G401 (cell line): ENCODE measurements around the gene PTPN6. TPM values are rescaled to one million over a fixed set of nuclear protein-coding genes. Genes with fewer than 3 reads are reported as not detected.

Source experiments
- DNase-seq: peaks from one replicate; pipeline ENCODE4 v3.0.0-alpha.2; 2015; ENCODE audit warnings: low spot score
- in situ Hi-C: cut with HindIII; loops from 2 replicates; pipeline ENCODE4 v1.10.0; 2016; ENCODE audit warnings: low sequenced_read_pairs, mixed read lengths
- total RNA-seq: library from RNA; depleted of rRNA; stranded (reverse); fragments of >200 nt; shearing (Covaris generic); gene quantifications from 2 replicates; pipeline ENCODE4 v1.2.3, GENCODE V29; 2014

PTPN6 gene
- total RNA-seq, 1 experiment from 2014 or later = 12.1 TPM

DNA sequence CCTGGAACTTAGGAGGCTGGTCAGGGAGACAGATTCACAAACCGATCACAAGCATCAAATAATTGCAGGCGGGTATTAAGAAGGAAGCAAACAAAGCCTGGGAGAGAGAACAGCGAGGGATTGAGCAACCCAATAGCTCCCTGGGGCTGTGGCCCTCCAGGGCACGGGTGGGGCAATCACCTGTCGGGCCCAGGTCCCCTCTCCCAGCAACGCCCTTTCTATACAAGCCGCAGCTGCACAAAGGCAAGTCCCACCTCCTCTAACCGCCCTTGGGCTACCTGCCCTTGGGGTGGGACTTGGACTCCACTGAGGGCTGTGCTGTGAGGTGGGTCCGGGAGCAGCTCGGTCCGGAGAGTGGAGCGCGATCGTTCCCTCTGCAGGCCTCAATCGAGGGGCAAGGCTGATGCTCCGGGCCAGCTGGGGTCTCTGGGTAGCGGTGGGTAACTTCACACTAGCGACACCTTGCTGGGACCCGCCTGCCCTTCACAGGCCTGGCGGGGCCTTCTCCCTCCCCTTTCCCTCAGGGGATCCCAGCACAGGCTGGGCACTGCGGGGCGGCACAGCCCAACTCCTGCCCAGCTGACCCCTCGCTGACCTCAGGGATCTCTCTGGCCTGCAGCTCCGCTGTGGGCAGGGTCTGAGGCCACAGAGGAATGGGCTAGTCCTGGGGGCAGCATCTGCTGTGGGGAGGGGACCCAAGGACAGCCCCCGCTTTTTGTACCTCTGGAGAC lies 11.3 kb downstream of the PTPN6 start:
- in situ Hi-C loops = no loop called here
- DNase-seq = no peak

DNA sequence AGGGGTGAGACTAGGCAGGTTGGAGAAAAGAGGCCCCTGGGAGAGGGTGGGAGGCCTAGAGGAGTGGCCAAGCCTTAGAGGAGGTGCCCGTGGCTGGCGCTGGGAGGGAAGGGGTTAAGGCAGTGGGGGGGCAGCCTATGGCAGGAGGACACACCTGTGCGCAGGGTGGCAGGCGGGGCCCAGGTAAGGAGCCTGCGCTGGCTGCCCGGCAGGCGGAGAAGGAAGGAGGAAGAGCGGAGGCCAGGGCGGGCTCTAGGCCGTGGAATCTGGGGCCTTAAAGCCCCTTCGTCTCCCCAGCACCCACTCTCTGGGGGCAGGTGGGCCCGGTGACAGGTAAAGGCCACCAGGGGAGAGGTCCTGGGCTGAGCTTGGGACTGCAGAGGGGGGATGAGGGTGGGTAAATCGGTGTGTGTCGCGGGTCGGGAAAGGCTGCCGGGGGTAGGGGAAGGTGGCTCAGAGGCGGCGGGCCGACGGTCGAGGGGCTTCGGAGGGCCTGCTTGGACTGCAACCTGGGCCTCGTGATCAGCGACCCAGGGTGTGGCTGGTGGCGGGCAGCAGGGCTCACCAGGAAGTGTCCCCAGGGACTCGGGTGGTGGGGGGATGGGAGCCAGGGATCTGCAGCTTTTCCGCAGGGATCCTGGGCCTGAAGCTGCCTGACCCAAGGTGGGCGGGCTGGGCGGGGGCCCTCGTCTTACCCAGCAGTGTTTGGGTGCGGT lies 12.0 kb downstream of the PTPN6 start:
- in situ Hi-C loops = no loop called here

DNA sequence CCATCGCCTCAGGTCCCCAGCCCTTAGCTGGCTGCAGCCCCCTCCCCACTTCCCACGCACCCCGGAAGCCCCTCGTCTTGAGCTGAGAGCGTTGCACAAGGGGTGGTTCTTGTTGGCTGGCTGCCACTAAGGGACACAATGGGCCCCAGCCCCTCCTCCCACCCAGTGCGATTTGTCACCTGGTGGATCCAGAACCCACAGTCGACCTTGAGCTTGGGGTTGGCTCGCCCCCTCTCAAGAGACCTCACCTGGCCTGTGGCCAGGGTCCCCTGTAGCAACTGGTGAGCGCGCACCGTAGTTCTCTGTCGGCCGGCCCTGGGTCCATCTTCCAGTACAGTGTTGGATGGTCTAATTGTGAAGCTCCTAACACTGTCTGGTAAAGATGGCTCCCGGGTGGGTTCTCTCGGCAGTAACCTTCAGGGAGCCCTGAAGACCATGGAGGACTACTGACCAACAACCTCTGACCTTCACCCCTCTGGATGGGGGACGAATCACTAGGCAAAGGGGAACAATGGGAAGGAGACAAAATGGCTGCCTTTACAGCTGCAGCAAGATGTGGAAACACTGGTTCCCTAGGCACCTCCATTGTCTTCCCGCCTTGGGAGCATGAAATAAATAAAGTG lies 12.7 kb downstream of the PTPN6 start:
- in situ Hi-C loops = no loop called here
- DNase-seq = no peak

More for the DNA sequence above, 12.0 kb downstream of the PTPN6 start:
- DNase-seq = no peak

DNA sequence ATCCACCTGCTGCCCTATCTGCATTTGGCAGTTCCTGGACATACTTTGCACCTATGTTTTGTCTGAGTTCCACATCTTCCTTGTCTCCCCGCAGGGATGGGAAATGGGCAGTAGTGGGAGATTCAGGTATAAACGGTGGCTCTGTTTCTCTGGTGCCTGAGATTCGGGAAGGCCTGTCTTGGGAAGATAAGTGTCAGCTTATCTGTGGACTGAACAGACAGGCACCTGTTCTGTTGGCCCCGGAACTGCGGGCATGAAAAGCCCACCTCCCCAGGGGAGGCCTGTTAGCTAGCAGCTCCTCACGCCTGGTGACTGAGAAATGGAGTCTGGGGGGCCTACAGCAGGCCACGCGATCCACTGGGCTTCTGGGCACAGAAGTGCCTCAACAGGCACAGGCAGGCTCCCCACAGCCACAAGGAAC lies 13.5 kb downstream of the PTPN6 start:
- in situ Hi-C loops = no loop called here
- DNase-seq = no peak

DNA sequence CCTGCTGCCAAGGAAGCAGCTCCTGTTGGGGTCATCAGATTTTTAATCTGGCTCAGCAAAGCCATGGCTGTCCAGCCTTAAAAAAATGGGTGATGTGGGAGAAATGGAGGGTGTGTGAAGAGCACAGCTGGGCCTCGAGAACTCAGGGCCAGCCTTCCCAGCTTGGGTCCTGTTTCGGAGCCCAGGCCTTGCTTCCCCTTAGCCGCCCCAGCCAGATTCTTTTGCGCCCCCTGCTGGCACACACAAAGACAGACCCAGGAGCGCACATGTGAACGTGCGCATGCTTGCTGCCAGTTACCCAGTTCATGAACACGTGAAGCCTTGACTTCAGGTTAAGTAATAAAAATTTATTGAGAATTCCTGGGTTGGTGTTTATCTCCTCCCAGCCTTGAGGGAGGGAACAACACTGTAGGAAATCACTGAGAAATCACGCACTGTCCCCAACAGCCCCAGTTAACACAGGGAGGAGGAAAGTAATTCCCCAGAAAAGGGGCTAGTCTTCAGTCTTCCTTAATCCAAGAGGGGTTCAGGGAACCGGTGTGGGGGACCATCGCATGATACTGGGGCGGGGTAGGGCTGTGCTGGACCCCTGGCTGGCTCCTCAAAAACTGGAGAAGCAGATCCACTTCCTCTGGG lies 14.0 kb downstream of the PTPN6 start:
- DNase-seq = peak; percentile 89
- in situ Hi-C loops = no loop called here

DNA sequence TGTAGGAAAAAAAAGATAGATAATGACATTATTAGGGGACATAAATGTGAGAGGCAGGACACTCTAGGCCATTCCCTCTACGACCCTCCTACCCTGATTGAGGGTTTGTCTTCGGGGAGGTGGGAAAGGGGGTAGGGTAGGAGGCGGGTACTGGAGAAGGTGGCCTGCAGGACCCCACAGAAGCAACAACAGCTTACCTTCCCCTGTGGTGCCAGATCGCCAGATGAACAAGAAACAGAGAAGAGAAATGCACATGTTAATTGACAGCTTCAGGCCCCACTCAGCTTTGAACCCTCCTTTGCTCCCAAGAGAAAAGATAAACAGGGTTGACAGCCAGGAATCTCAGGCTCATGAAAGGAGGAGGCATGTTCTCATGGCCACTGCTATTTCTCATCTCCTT lies 14.6 kb downstream of the PTPN6 start:
- no peak for DNase-seq
- in situ Hi-C loops = no loop called here

DNA sequence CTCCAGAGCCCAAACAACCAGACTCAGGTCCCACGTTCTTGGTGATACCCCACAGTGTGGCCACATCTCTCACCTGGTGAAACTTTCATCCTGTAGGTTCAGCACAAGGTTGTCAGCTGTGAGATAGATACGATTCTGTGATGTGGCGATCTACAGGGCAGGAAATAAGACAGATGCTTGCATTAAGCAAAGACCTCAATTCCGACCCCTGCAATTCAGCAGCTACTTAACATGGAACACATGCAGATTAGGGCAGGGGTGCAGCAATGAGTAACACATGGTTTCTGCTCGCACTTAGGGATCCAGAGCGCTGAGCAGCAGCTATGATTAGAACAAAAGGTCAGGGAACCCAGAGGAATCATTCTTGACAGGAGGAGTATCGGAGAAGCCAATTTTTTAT lies 15.2 kb downstream of the PTPN6 start:
- no peak for DNase-seq
- in situ Hi-C loops = no loop called here

DNA sequence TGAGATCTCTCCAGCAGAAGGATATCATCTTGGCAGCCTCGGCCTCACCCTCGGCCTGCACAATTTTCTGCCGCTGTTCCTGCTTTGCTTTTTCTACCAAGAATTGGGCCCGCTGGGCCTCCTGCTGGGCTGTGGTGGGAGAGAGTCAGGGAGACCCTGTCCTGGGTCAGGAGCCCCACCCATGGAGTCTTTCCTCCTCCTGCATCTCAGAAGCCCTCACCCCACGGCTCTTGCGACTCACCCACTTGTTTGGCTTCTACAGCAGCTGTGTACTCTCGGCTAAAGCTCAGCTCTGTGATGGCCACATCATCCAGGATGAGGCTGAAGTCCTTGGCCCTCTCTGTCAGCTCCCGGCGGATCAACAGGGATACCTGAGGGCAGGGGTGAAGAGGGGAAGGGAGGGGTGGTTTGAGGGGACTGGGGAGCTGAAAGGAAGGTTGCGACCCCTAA lies 16.5 kb downstream of the PTPN6 start:
- in situ Hi-C loops = no loop called here

DNA sequence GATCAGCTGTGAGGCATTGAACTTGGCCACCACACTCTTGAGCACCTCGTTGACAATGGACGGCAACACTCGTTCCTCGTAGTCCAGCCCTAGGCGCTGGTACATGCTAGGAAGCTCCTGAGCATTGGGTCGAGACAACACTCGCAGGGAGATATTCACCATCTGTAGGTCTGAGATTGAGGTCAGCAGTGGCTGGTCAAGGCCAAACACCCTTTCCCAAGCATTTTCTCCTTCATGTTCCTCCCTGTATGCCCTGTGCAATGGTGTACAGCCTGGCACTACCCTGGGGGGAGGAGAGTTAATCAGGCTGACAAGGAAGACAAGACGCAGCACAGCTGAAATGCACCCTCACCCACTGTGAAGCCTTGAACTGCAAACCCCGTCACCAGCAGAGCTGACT lies 17.3 kb downstream of the PTPN6 start:
- in situ Hi-C loops = no loop called here

More for the DNA sequence above, 16.5 kb downstream of the PTPN6 start:
- DNase-seq = no peak

DNA sequence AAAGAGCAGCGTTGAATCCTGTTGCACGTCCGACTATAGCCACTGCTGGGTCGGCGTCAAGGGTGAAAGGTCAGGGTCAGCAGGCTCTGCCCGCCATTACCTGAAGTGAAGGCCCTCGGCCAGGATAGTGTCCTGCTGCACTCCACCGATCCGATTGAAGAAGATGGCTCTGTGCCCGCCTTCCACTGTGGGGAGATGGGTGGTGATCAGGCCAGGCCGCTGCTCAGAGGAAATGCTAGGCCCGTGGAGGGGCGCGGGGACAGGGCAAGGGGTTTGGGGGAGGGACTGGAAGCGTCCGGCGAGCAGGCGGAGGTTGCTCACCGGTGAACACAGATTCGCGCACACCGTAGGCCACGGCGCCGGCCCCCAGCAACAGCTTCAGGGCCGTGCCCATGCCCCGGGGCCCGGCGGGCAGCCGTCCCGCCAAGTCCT lies 19.0 kb downstream of the PTPN6 start:
- no peak for DNase-seq
- in situ Hi-C loops = no loop called here

More for the DNA sequence above, 17.3 kb downstream of the PTPN6 start:
- DNase-seq = no peak

DNA sequence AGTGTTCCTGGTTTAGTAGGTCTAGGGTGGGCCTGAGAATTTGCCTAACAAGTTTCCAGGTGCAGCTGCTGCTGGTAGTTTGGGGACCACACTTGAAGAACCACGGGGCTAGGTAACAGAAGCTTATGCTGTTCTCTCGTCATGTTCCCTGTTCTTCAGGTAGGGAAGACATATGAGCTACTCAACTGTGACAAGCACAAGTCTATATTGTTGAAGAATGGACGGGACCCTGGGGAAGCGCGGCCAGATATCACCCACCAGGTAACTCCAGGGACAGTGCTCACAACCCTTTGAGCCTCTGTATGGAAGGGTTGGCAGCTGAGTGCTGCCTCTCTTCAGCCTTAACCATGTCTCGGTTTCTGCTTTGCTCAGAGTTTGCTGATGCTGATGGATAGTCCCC lies 23.0 kb downstream of the PTPN6 start:
- in situ Hi-C loops = no loop called here
- DNase-seq = no peak

DNA sequence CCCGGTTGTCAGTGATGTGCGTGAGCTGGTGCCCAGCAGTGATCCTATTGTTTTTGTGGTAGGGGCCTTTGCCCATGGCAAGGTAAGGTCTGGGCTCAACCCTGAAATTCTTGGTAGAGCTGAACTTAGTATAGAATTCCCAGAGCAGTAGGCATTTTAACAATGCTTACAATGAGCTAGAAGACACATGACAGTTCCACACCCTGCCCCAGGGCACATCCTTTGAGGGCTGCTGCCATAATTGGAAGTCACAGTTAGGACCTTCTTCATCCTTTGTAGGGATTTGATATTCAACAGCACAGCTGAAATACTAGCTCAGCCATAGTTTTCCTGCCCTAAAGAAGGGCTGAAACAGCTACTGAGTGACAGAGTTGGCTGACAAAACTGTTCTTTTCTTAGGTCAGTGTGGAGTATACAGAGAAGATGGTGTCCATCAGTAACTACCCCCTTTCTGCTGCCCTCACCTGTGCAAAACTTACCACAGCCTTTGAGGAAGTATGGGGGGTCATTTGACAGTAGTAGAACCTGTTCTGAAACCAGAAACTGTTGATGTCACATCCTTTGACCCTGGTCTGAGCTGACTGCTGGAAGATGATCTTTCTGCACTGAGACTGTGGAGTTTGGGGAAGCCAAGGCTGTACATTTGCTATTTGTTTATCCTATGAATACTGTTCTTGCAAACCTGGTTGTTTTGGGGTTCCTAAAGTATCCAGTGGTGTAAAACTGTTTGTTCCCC lies 24.3 kb downstream of the PTPN6 start:
- in situ Hi-C loops = no loop called here

DNA sequence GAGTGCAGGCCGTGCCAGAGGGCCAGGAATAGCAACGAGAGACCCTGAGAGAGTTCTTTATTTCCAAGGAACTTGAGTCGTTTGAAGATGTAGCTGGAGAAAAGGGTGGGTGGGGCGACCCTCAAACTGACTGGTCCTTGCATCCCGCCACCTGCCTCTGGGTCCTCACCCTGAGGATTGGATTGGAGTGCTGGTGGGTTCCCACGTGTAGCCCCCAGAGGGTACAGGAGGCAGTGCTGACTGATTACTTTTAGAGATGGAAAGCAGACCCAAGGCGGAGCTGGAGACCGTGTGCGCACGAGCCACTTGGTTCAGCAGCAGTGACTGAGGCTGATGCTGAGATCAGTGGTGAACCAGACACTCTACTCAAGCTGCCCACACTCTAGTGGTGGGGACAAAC lies 26.5 kb downstream of the PTPN6 start:
- in situ Hi-C loops = no loop called here
- DNase-seq = no peak

More for the DNA sequence above, 24.3 kb downstream of the PTPN6 start:
- DNase-seq = no peak

DNA sequence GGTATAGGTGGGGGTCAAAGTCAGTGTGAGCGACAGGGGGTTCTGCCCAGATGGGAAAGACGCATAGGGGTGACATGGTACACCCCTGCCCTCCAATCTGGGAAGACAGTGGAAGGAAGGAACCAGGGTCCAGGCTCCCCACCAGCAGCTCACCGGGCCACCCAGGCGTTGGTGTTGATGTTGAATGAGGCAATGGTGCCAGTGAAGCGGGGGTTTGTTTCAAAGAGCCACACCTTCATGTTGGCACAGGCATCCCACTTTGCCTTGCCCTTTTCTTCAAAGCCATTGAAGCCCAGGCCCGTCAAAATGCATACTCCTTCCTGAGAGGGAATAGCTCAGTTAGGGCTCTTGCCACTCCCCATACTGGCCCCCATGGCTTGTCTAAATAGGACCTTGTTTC lies 27.0 kb downstream of the PTPN6 start:
- in situ Hi-C loops = no loop called here

DNA sequence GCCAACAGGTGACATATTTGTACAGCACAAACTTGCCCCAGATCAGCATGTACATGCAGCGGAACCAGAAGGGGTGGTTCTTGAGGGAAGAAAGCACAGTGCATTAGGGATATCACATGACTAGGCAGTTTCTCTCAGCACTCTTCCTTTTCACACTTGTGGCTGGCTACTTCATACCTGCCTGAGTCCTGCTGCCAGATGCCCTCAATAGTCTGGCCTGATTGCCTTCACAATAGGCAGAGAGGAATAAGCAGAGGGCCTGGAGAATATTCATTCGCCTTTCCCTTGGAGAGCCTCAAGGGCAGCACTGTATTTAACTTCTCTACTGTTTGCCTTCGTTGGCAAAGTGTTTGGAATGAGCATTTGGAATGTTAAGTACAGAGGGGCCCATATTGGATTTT lies 27.5 kb downstream of the PTPN6 start:
- in situ Hi-C loops = no loop called here
- no peak for DNase-seq

More for the DNA sequence above, 27.0 kb downstream of the PTPN6 start:
- no peak for DNase-seq

DNA sequence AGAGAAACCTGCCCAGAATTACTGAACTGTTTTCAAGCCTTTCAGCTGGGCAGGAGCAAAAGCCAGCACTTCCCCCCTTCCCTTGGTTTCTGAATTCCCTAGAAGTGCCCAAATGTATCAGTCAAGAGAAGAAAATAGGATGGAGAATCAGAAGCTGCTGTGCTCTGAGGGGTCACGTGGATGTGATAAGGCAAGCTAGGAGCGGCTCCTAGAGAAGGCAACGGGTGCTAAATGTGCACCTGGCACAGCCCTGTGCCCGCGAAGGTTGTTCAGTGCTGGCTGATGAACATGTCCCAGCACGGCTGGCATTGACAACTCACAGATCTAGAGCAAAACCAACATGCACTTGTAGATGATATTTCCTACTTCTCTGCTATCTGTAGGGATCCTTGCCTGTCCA lies 27.9 kb downstream of the PTPN6 start:
- in situ Hi-C loops = no loop called here
- no peak for DNase-seq

DNA sequence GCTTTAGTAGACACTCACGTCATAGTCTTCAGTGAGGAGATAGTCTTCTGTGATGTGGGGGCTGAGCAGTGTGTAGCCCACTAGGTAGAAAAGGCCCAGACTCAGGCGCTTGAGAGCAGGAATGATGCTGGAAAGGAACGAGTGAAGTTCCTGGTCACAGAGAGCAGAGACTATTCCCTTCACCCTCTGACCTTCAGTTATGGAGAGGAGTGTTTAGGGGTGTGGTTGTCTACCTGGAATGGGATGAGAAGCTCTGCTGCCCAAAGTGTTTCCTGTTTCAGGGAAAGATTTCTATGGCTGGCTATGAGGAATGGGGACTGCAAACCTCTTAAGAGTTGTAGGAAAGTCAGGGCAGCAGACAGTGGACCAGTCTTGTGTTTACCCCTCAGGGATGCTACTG lies 28.3 kb downstream of the PTPN6 start:
- in situ Hi-C loops = no loop called here

DNA sequence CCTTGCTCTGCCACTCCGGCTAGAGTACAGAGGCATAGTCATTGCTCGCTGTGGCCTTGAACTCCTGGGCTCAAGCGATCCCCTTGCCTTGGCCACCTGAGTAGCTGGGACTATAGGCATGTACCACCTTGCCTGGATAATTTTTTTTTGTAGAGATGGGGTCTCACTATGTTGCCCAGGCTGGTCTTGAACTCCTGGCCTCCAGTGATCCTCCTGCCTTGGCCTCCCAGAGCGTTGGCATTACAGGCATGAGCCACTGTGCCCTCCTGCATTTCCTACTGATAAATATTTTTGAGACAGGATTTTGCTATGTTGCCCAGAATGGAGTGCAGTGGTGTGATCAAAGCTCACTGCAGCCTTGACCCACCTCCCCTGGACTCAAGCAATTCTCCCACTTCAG lies 28.9 kb downstream of the PTPN6 start:
- in situ Hi-C loops = no loop called here
- DNase-seq = no peak

More for the DNA sequence above, 28.3 kb downstream of the PTPN6 start:
- no peak for DNase-seq

DNA sequence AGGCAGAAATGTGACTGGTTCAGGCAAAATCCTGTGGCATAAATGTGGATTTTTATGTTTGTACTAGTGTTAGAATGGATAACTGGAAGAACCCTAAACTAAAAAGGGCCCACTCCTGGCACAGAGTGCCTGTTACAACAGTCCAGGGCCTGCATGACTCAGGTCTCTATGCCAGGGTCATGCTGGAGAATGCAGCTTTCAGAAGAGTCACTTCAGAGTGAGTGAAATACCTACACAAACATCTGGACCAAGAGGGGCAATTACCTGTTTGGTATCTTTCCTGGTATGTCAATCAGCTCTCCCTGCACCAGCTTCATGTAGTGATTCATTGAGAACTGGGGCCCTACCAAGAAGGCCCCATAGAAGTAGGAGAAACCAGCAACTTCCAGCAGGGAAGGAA lies 29.6 kb downstream of the PTPN6 start:
- in situ Hi-C loops = no loop called here
- no peak for DNase-seq
